ENCODE data around the gene OR2C1. TPM values are rescaled to one million over a fixed set of nuclear protein-coding genes. Genes with fewer than 3 reads are reported as not detected.

OR2C1 gene
- polyA plus RNA-seq, 1 donor from 2014 or later, result not detected

GRCh38 chr16:3328104-3328503 lies 27.6 kb upstream of the OR2C1 start:
- Histone ChIP-seq H3K27me3 (ENCODE audit: insufficient read depth, low read depth, low read length) (no peaks in the 10 kb centered on the region), H4K20me1 (ENCODE audit: insufficient read depth) (no peaks in the 10 kb centered on the region), H3K4me3 (ENCODE audit: low read length) (no peak overlapping the region), H3K9me3 (ENCODE audit: low read length) (no peaks in the 10 kb centered on the region), H3K9me2 (ENCODE audit: insufficient read depth, low read length) (no peaks in the 10 kb centered on the region), H3K4me2 (ENCODE audit: low read length) (no peak overlapping the region), H3K36me3 (ENCODE audit: insufficient read depth, low read length) (no peaks in the 10 kb centered on the region), H2AFZ (ENCODE audit: low read depth, low read length) (no peak overlapping the region), H3K79me2 (replicated peaks; ENCODE audit: insufficient read depth, low read length) (no peaks in the 10 kb centered on the region), H3K9ac (ENCODE audit: low read length) (no peak overlapping the region), H3K27ac (ENCODE audit: low read length) (no peak overlapping the region), H3F3A (ENCODE audit: insufficient read depth, low read length, poor library complexity, severe bottlenecking) (no peaks in the 10 kb centered on the region)
- no peak for TF ChIP-seq RAD21 (conservative IDR thresholded peaks at IDR 0.05)
- TF ChIP-seq EZH2 (IDR thresholded peaks at IDR 0.05; ENCODE audit: borderline replicate concordance, insufficient read depth, low read length, poor library complexity, severe bottlenecking), result no peak
- TF ChIP-seq POLR2AphosphoS5 (IDR thresholded peaks at IDR 0.05), result no peak
- TF ChIP-seq SMC3 (conservative IDR thresholded peaks at IDR 0.05; ENCODE audit: poor library complexity), result no peak
- TF ChIP-seq MXI1 (conservative IDR thresholded peaks at IDR 0.05; ENCODE audit: poor library complexity, severe bottlenecking), result no peak

- no peak overlapping the region for H2AFZ ChIP-seq (ENCODE audit: low read depth, low read length)
- no peak for TF ChIP-seq MXI1 (conservative IDR thresholded peaks at IDR 0.05; ENCODE audit: poor library complexity, severe bottlenecking)
- no peak for TF ChIP-seq RAD21 (conservative IDR thresholded peaks at IDR 0.05)
- no peak for TF ChIP-seq POLR2AphosphoS5 (IDR thresholded peaks at IDR 0.05)
- TF ChIP-seq EP300 (conservative IDR thresholded peaks at IDR 0.05; ENCODE audit: poor library complexity, severe bottlenecking), result no peak
- no peak for TF ChIP-seq SMC3 (conservative IDR thresholded peaks at IDR 0.05; ENCODE audit: poor library complexity)
- TF ChIP-seq CTCF (IDR thresholded peaks at IDR 0.05; ENCODE audit: poor library complexity, severe bottlenecking), result no peak
- TF ChIP-seq TAF1 (IDR thresholded peaks at IDR 0.05; ENCODE audit: low read depth), result no peak
- TF ChIP-seq EZH2 (IDR thresholded peaks at IDR 0.05; ENCODE audit: borderline replicate concordance, insufficient read depth, low read length, poor library complexity, severe bottlenecking), result no peak
- no peak for TF ChIP-seq REST (IDR thresholded peaks at IDR 0.05; ENCODE audit: borderline replicate concordance)
- H3F3A ChIP-seq (ENCODE audit: insufficient read depth, low read length, poor library complexity, severe bottlenecking), result no peaks in the 10 kb centered on the region
- no peak overlapping the region for H3K4me2 ChIP-seq (ENCODE audit: low read length)
- H3K36me3 ChIP-seq (ENCODE audit: insufficient read depth, low read length), result no peaks in the 10 kb centered on the region
- no peaks in the 10 kb centered on the region for H3K27me3 ChIP-seq (ENCODE audit: insufficient read depth, low read depth, low read length)
- no peaks in the 10 kb centered on the region for H3K9me3 ChIP-seq (ENCODE audit: low read length)
- no peak overlapping the region for H3K9ac ChIP-seq (ENCODE audit: low read length)
- H3K27ac ChIP-seq (ENCODE audit: low read length), result no peak overlapping the region
- no peak overlapping the region for H3K4me3 ChIP-seq (ENCODE audit: low read length)
- H4K20me1 ChIP-seq (ENCODE audit: insufficient read depth), result no peaks in the 10 kb centered on the region
- no peaks in the 10 kb centered on the region for H3K9me2 ChIP-seq (ENCODE audit: insufficient read depth, low read length)
- no peaks in the 10 kb centered on the region for H3K79me2 ChIP-seq (replicated peaks; ENCODE audit: insufficient read depth, low read length)
Observed at GRCh38 chr16:3328643-3329042, 27.0 kb upstream of the OR2C1 start.
